Loucy (cell line): ENCODE results near the gene CCDC146.

Experiments used
- CTCF ChIP-seq: fragments of 200-600 bp; sonication (generic); conservative IDR thresholded peaks from 2 replicates; pipeline ENCODE4 v1.5.1; 2014; ENCODE audit warnings: mild to moderate bottlenecking, antibody characterized with exemption, low read length
- EZH2phosphoT487 ChIP-seq: fragments of 200-600 bp; IDR thresholded peaks from 2 replicates; pipeline ENCODE4 v1.6.1; 2018; ENCODE audit warnings: antibody characterized with exemption, mild to moderate bottlenecking, moderate library complexity, borderline replicate concordance

GRCh38 chr7:77242068-77242467 lies 119.7 kb downstream of the CCDC146 start:
- TF ChIP-seq CTCF (no peak), EZH2phosphoT487 (no peak)
